ENCODE measurements around the gene MUC21.
"Not testable (repeated sequence)": the region's sequence is repeated elsewhere in the genome, so short reads cannot be mapped to it uniquely, and the experiment has no call there.

MUC21 gene

DNA sequence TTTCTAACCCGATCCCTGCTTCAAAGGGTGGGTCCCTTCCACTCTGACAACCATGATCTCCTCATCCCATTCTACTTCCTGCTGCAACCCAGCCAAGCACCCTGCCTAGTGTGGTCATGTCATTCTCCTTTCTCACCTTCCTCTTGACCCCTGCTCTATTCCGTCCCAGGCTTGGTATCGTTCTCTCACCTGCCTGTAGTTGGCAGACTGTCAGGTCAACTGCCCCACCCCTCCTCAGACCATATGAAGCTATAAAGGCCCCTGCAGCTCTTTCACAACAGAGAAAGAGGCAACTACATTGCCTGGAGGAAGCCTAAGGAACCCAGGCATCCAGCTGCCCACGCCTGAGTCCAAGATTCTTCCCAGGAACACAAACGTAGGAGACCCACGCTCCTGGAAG lies at the start of gene MUC21:
Gene MUC21 (plus strand): TSS at position 280 of the 400 bp plus-strand sequence. CDS start 241 bp downstream, outside the sequence.
- DNase-seq, result no peak

DNA sequence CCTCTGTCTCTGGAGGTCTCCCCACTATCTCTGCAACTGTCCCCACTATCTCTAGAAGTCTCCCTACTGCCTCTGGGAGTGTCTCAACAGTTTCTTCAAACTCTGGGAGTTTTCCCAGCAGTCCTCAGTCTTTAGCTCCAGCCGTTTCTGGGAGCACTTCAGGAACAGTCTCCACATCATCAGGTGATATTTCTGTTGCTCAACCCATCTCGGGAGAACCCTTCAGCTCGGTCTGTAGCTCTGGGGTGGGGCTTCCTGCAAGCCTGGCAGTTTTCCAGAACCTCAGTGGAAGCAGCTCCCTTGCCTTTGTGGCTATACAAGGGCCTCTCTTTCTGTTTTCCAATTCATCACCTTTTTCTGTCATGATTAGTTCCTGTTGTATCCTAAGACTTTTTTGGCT lies 48.5 kb upstream of the MUC21 start:
- no peak for DNase-seq

DNA sequence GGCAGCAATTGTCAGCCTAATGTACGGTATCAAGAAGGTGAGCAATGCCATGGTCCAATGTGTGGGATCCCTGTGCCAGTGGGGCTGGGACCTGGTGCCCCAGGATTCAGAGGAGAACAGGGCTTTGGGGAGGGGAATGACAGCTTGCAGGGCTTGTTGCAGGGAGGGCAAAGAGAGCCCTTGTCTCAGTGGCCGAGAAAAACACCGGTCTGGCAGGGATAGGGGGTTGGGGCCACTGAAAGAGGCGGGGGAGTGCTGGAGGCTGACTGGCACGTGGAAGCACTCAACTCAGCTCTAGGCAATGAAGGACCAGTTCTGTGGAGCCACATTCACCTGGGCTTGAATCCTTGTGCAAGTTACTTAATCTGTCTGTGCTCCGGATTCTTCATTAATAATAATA lies 46.3 kb upstream of the MUC21 start:
- DNase-seq, result no peak

DNA sequence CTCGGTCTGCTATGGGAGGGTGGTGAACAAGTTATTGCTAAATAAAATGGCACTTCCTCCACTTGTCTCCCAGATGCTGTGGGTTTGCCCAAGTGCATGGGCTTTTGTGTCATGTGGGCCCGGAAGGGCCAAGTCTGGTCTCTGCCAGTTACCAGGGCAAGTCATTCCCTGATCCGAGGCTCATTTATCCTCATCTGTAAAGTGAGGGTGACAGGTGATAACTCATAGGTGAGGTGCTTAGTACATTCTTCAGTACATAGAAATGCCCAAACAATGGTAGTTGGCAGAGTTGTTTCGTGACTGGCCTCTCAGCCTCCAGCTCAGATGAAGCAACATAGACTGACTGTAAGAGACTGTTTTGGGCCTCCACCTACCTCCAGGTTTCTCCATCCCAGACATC lies 44.8 kb upstream of the MUC21 start:
- no peak for DNase-seq

- DNase-seq, result peak; percentile 60
Measured at GRCh38 chr6:30939473-30939872, 44.0 kb upstream of the MUC21 start.

GRCh38 chr6:30940361-30940986 lies 43.0 kb upstream of the MUC21 start, which contains the start of gene MUCL3:
Gene MUCL3, plus strand, starts transcription at chr6:30940973. Its CDS starts 27 bp downstream, at chr6:30941000.
- no peak for DNase-seq

DNA sequence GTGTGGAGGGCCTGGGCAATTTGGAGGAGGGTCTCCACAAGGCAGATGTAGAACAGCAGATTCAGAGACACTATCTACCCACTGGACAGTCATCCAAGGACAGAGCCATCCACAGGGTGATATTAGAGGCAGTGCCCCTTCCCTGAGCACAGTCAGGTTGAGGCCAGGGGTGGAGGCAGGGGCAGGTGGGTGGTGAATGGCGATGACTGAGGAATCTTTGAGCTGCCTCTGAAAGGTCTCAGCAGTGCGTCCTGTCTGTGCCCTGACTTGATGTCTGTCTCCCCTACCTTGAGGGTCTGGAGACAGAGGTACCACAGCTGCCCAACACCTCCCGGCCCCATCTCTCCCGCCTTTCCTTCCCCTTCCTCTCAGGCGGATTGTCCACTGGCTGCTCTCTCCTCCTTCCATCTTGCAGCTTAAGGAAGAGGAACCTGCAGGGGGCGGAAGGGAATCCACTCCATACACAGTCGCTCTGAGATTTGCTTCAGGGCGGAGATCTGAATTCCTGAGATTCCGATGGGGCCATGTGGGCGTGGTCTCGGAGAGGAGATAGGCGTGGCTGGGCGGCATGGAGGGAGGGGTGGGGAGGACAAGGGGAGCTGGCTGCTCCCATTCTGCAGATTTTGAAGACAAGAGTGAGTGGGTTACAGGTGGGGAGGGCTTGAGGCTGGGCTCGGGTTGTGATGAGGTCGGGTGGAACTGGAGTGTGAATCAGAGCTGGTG lies 41.0 kb upstream of the MUC21 start:
- DNase-seq, result peak; percentile 71

- DNase-seq, result no peak
Measured at GRCh38 chr6:30944051-30944450, 39.5 kb upstream of the MUC21 start.

DNA sequence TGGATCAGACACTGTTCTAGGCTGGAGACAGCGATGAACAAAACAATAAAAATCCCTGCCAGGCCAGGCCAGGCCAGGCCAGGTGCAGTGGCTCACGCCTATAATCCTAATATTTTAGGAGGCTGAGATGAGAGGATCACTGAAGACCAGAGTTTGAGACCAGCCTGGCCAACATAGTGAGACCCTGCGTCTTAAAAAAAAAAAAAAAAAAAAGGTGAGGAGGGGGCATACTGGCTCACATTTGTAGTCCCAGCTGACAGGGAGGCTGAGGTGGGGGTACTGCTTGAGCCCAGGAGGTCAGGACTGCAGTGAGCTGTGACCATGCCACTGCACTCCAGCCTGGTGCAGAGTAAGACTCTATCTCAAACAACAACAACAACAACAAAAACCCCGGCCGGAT lies 38.2 kb upstream of the MUC21 start:
- DNase-seq, result no peak

DNA sequence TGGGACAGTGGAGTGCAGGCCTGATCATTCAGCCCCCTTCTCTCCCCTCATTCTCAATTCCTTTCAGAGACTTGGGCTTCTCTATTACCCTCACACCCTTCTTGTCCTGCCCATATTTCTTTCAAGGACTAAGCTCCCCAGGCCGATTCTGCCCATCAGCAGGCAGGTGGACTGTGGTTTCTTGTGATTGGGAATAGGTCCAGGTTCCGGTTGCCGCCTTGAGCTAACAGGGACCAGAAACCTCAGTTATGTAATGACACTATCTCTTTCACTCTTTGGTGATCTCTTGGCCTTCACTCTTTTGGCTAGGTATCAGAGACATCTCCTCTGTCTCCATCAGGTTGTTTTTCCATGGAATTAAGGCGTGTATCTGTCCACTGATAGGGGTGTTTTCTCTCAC lies 36.3 kb upstream of the MUC21 start:
- DNase-seq, result no peak

DNA sequence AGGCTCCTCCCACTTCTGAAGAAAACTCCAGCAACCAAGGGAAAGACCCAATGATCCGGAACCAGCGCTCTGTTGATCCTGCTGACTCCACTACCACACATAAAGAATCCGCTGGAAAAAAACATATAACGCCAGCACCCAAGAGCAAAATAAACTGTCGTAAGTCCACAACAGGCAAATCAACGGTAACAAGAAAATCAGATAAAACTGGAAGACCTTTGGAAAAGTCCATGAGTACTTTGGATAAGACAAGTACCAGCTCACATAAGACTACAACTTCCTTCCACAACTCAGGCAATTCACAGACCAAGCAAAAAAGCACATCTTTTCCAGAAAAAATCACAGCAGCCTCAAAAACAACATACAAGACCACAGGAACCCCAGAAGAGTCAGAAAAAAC lies 34.7 kb upstream of the MUC21 start:
- no peak for DNase-seq

DNA sequence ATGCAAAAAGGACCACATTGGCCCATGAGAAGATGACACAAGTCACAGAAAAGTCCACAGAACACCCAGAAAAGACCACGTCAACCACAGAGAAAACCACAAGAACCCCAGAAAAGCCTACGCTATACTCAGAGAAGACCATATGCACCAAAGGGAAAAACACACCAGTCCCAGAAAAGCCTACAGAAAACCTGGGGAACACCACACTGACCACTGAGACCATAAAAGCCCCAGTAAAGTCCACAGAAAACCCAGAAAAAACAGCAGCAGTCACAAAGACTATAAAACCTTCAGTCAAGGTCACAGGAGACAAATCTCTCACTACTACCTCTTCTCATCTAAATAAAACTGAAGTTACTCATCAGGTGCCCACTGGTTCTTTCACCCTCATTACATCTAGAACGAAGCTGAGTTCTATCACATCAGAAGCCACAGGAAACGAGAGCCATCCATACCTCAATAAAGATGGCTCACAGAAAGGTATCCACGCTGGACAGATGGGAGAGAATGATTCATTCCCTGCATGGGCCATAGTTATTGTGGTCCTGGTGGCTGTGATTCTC lies 31.5 kb upstream of the MUC21 start:
- DNase-seq, result no peak

GRCh38 chr6:30954631-30955366 lies 28.7 kb upstream of the MUC21 start:
- DNase-seq, result no peak

DNA sequence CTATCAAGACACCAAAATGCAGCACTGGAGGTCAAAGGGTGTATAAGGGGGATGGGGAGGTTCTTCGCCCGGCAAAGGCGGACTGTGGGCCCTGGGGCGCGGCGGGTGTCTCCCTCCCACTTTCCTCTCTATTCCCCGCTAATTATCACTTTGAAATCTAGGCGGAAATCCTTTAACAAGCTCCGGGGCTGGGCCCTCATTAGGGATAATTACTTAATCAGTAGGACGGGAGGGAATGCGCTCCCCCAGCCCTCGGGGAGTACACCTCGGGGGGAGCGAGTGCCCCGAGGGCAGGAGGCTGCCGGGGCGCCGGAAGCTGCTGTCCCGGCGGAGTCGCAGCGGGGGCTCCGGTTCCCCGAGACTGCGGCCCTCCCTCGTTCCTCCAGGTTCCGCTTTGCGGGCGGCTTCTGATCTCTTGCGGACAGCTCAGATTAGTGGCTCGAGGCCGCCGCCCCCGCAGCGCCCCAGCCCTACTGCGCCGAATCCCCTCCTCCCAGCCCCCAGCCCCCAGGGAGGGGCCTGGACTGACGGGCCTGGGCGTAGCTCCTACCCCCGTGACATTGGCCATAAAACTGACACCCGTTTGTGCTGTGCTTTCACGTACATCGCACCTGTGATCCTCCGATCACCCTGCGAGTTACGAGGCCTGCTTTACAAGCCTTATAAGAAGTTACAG lies 28.0 kb upstream of the MUC21 start:
- peak; percentile 69 for DNase-seq

DNA sequence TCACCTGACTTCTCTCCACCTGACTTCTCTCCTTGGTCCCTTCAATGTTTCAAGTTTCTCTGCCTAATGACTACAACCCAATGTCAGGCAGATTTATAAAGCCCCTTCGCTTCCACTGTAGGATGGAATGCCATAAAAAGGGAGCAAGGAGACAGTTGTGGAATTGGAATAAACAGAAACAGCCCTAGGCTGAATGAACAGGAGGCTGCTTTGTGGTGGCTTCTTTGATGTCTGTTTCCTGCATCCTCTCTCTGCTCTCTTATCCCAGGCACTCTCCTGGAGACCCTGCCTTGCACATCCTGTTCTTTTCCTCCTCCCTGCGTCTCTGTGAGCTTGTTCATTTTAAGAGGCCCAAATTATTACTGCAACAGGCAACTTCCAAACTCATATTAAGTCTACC lies 25.8 kb upstream of the MUC21 start:
- DNase-seq, result no peak

GRCh38 chr6:30960907-30961673 lies 22.4 kb upstream of the MUC21 start:
- no peak for DNase-seq

DNA sequence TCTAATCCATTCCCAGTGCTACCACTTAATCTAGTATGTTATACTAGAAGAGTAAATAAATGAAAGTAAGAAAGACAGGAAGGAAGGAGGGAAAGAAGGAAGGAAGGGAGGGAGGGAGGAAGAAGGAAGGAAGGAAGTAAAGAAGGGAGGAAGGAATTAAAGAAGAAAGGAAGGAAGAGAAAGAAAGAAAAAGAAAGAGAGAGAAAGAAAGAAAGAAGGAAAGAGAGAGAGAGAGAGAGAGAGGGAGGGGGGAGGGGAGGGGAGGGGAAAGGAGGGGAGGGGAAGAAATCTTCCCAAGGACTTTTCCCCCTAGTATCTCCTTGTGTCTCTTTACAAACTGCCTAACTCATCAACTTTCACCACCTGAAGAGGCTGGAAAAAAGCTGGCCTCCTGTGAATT lies 20.8 kb upstream of the MUC21 start:
- DNase-seq, result no peak

DNA sequence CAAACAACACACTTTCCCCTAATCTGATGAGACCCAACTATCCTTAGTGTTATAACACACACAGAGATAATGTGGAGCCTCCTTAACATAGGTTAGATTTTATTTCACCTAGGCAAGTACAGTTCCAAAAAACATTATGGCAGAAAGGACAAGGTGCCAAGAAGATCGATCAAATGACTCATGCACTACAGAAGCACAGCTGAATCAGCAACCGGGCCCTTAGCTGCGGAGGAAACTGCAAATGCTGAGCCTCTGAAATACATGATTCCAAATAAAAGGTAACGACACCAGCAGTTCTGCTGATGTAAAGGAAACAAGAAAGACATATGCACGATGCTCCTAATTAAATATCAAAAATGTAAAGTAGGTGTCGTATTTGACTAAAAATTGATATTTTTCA lies 19.9 kb upstream of the MUC21 start:
- no peak for DNase-seq

- no peak for DNase-seq
Measured at GRCh38 chr6:30964075-30964474, 19.4 kb upstream of the MUC21 start.

DNA sequence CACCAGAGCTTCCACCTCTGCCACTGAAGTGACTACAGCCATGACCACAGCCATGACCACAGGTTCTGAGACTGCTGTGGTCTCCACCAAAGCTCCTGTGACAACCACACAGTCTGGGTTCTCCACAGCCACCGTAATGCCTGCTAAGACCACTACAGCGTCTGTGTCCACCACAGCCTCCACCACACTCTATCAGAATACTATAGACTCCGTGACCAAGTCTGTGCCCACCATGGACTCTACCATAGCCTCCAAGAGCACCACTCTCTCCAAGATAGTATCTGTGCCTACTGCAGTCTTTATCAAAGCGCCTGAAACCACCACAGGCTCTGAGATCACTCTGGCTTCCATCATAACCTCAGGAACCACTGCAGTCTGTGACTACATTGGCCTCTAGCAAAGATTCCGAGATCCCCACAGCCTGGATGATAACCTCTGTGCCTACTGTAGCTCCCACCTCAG lies 18.3 kb upstream of the MUC21 start:
- no peak for DNase-seq

DNA sequence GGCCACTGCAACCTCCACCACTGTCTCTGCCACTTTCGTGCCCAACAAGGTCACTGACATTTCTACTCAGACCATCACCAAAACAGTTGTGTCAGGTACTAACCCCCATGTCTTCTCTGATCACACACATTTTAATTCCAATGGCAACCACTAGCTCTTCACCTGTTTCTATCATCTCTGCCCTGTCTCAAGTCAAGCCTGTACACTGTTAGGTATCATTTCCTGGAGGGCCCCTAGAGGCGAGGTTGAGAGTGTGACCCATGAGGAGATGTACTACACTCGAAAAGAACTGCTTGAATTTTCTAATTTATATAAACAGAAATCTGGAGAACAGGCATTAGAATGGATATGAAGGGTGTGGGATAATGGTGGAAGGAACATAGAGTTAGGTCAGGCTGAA lies 17.4 kb upstream of the MUC21 start:
- DNase-seq, result no peak

GRCh38 chr6:30969171-30969570 lies 14.3 kb upstream of the MUC21 start:
- DNase-seq, result not testable (repeated sequence)
